OCI-LY3 (cell line): Measurements from ENCODE around the gene ATP2A1.

ENCODE experiments used
- H2AFZ ChIP-seq: fragments of 200-600, 300-600 bp; shearing (Covaris generic); 2 replicates; pipeline ENCODE4 v1.6.0; 2014; ENCODE audit warnings: antibody characterized with exemption, low read depth, low read length
- H3K27ac ChIP-seq: fragments of 200-600, 300-600 bp; sonication (generic); 2 replicates; pipeline ENCODE4 v1.5.1; 2014; ENCODE audit warnings: mild to moderate bottlenecking, low read length, moderate library complexity, mixed read lengths
- H3K27me3 ChIP-seq: fragments of 200-600, 300-600 bp; sonication (generic); 2 replicates; pipeline ENCODE4 v1.6.1; 2014; ENCODE audit warnings: low read depth, low read length, mixed read lengths
- H3K36me3 ChIP-seq: fragments of 200-600, 300-600 bp; sonication (generic); replicated peaks from 2 replicates; pipeline ENCODE3; 2014; ENCODE audit warnings: low read depth, low read length, mixed read lengths
- H3K4me1 ChIP-seq: fragments of 300-600, 200-600 bp; sonication (generic); 2 replicates; pipeline ENCODE4 v1.6.1; 2014; ENCODE audit warnings: low read length, mixed read lengths
- H3K4me2 ChIP-seq: fragments of 200-600, 300-600 bp; sonication (generic); 2 replicates; pipeline ENCODE4 v1.6.1; 2014; ENCODE audit warnings: low read length, mixed read lengths
- H3K4me3 ChIP-seq: fragments of 300-600, 200-600 bp; sonication (generic); 2 replicates; pipeline ENCODE4 v1.5.1; 2014; ENCODE audit warnings: antibody characterized with exemption, mild to moderate bottlenecking, low read length, moderate library complexity
- H3K79me2 ChIP-seq: fragments of 300-600, 200-600 bp; shearing (Covaris generic); 2 replicates; pipeline ENCODE4 v1.6.1; 2014; ENCODE audit warnings: mild to moderate bottlenecking, low read length, mixed read lengths
- H3K9ac ChIP-seq: fragments of 300-600, 200-600 bp; shearing (Covaris generic); 2 replicates; pipeline ENCODE4 v1.6.0; 2014; ENCODE audit warnings: mild to moderate bottlenecking, low read length, moderate library complexity
- H3K9me3 ChIP-seq: fragments of 200-600, 300-600 bp; shearing (Covaris generic); 2 replicates; pipeline ENCODE4 v1.6.1; 2014; ENCODE audit warnings: low read length, mixed read lengths; ENCODE audit not compliant: insufficient read depth
- H4K20me1 ChIP-seq: fragments of 200-600, 300-600 bp; sonication (generic); 2 replicates; pipeline ENCODE4 v1.6.1; 2016; ENCODE audit warnings: low read length, mixed read lengths; ENCODE audit not compliant: insufficient read depth
- EZH2phosphoT487 ChIP-seq: fragments of 200-600 bp; shearing (Covaris generic); IDR thresholded peaks from 2 replicates; pipeline ENCODE4 v1.6.1; 2018; ENCODE audit warnings: antibody characterized with exemption, mixed run types, low read depth
- TF ChIP-seq, protein P1 (sequence below): fragments of 200-600, 300-600 bp; sonication (generic); IDR thresholded peaks from 2 replicates; pipeline ENCODE4 v1.5.1; 2014; ENCODE audit warnings: antibody characterized with exemption, low read length, low read depth

The ATP2A1 gene

DNA sequence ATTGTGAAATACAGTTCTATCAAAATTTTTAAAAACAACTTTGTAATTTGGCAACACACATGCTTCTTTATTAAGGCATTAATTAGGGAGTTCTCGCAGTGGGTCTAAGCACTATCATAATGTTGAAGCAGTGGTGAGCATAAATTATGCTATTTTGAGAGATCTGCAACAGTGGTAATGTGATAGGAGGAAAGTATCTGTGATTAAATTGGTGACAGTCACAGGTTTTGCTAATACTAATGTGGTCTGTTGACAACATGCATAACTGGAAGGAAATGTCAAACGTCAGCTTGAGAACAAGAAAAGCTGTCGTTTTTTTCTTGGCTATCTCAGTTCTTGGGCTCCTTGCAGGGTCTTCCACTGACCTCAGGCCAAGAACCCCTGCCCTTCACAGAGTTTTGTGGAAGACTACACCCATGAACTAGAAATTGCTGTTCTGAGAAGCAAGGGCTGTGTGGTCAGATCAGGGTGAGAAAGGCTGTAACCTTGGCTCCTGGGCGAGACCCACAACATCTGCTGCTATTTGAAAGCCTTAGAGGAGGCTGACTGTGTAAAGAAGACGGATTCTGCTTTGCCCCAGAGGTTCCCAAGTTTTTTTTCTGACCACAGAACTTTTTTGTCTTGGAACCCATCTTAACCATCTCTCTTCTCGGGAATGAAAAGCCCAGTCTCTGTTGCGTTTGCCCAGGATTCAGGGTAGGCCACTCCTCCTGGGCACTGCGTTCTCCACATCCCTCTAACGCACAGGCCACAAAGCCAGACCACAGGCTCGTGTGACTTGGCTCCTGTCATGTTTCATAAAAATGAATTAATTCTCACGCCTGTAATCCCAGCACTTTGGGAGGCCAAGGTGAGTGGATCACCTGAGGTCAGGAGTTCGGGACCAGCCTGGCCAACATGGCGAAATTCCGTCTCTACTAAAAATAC, 13.9 kb downstream of the ATP2A1 start:
- Histone ChIP-seq H3K27ac (no peak overlapping the region), H3K4me1 (peaks cover 16% of the 10 kb centered on the region)

DNA sequence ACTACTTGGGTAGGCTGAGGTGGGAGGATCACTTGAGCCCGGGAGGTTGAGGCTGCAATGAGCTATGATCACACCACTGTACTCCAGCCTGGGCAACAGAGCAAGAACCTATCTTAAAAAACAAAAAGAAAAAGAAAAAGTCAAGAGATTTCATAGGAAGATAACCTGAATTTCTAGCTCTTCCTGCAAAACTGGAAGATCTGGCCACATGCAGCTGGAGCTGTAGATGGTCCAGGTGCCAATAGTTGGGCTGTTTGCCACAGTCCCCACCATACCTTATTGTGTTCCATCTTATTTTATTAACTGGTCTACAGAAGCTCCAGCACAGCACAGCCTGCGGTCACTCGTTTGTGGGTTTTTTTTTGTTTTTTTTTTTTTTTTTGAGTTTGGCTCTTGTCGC, 15.0 kb downstream of the ATP2A1 start:
- Histone ChIP-seq H3K4me2 (no peak overlapping the region), H3K27me3 (no peaks in the 10 kb centered on the region), H3K4me3 (no peak overlapping the region), H4K20me1 (no peaks in the 10 kb centered on the region), H3K36me3 (no peaks in the 10 kb centered on the region), H3K9ac (no peak overlapping the region), H2AFZ (no peak overlapping the region), H3K27ac (no peak overlapping the region), H3K79me2 (no peaks in the 10 kb centered on the region), H3K9me3 (no peaks in the 10 kb centered on the region), H3K4me1 (peaks cover 16% of the 10 kb centered on the region)
- TF ChIP-seq, protein P1, sequence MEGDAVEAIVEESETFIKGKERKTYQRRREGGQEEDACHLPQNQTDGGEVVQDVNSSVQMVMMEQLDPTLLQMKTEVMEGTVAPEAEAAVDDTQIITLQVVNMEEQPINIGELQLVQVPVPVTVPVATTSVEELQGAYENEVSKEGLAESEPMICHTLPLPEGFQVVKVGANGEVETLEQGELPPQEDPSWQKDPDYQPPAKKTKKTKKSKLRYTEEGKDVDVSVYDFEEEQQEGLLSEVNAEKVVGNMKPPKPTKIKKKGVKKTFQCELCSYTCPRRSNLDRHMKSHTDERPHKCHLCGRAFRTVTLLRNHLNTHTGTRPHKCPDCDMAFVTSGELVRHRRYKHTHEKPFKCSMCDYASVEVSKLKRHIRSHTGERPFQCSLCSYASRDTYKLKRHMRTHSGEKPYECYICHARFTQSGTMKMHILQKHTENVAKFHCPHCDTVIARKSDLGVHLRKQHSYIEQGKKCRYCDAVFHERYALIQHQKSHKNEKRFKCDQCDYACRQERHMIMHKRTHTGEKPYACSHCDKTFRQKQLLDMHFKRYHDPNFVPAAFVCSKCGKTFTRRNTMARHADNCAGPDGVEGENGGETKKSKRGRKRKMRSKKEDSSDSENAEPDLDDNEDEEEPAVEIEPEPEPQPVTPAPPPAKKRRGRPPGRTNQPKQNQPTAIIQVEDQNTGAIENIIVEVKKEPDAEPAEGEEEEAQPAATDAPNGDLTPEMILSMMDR = no peak
- TF ChIP-seq EZH2phosphoT487 = no peak

More for the DNA sequence above, 13.9 kb downstream of the ATP2A1 start:
- Histone ChIP-seq H3K9ac (no peak overlapping the region), H3K27me3 (no peaks in the 10 kb centered on the region), H3K79me2 (no peaks in the 10 kb centered on the region), H2AFZ (no peak overlapping the region), H3K4me3 (no peak overlapping the region), H3K4me2 (no peak overlapping the region), H3K9me3 (no peaks in the 10 kb centered on the region), H4K20me1 (no peaks in the 10 kb centered on the region), H3K36me3 (no peaks in the 10 kb centered on the region)
- TF ChIP-seq, protein P1 = no peak
- no peak for TF ChIP-seq EZH2phosphoT487

DNA sequence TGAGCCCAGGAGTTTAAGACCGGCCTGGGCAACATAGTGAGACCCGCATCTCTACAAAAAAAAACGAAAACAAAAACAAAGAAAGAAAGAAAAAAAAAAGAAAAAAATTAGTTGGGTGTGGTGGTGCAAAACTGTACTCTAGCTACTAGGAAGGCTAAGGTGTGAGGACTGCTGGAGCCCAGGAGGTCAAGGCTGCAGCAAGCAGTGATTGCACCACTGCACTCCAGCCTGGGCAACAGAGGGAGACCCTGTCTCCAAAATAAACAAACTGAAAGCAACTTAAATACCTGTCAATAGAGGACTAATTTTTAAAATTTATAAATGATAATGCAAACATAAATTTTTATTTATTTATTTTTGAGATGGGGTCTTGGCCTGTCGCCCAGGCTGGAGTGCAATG, 17.3 kb downstream of the ATP2A1 start:
- peaks cover 6% of the 10 kb centered on the region; the same call in 1 of the 2 replicates for H3K4me1 ChIP-seq
- no peak overlapping the region for H3K9ac ChIP-seq
- TF ChIP-seq, protein P1 = no peak
- TF ChIP-seq EZH2phosphoT487 = no peak

DNA sequence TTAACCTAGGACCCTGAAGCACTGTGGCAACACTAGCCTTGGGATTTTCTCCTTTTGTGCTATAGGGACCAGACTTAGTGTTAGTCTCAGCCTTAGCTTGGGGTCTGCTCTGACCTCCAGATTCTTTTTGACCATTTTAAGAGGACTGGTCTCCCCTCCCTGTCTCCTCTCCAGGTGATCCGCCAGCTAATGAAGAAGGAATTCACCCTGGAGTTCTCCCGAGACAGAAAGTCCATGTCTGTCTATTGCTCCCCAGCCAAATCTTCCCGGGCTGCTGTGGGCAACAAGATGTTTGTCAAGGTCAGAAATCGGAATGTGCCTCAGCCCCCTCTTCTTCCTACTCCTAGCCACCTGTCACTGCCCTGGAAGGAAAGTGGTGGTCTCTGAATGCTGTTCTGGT, 19.5 kb downstream of the ATP2A1 start:
- Histone ChIP-seq H4K20me1 (no peaks in the 10 kb centered on the region), H3K9me3 (no peaks in the 10 kb centered on the region), H3K36me3 (no peaks in the 10 kb centered on the region), H2AFZ (no peak overlapping the region), H3K79me2 (no peaks in the 10 kb centered on the region), H3K4me3 (no peak overlapping the region), H3K9ac (no peak overlapping the region), H3K4me1 (peaks cover 6% of the 10 kb centered on the region; the same call in 1 of the 2 replicates), H3K4me2 (no peak overlapping the region), H3K27me3 (no peaks in the 10 kb centered on the region), H3K27ac (no peak overlapping the region)
- TF ChIP-seq, protein P1 = no peak
- TF ChIP-seq EZH2phosphoT487 = no peak

More for the DNA sequence above, 17.3 kb downstream of the ATP2A1 start:
- no peak overlapping the region for H3K4me2 ChIP-seq
- no peak overlapping the region for H3K27ac ChIP-seq
- no peaks in the 10 kb centered on the region for H3K27me3 ChIP-seq
- H3K79me2 ChIP-seq = no peaks in the 10 kb centered on the region
- no peak overlapping the region for H2AFZ ChIP-seq
- H3K9me3 ChIP-seq = no peaks in the 10 kb centered on the region
- no peak overlapping the region for H3K4me3 ChIP-seq
- H3K36me3 ChIP-seq = no peaks in the 10 kb centered on the region
- no peaks in the 10 kb centered on the region for H4K20me1 ChIP-seq
